Thyroid gland (tissue), 4 donors: ENCODE data around the gene MREG. TPM values are rescaled to one million over a fixed set of nuclear protein-coding genes. Genes with fewer than 3 reads are reported as not detected.
"Not testable (repeated sequence)": the region's sequence is repeated elsewhere in the genome, so short reads cannot be mapped to it uniquely, and the experiment has no call there.

Source experiments
- DNase-seq, 2 donors: peaks; one replicate each; pipeline ENCODE4 v3.0.0-alpha.2; 2019
- H3K27ac ChIP-seq, 3 donors: fragments of 200-600 bp; sonication (generic); 1 replicate in 2 of 3; 2 replicates in 1 of 3; pipeline ENCODE4 v1.5.1; 2016 to 2019; ENCODE audit warnings: mild to moderate bottlenecking in 1 of 3, moderate library complexity in 1 of 3
- H3K27me3 ChIP-seq: fragments of 200-600 bp; sonication (generic); one replicate; pipeline ENCODE4 v1.5.1; 2019
- H3K36me3 ChIP-seq, 2 donors: fragments of 200-600 bp; sonication (generic); one replicate each; pipeline ENCODE4 v1.5.1; 2016 to 2019
- H3K4me1 ChIP-seq, 2 donors: fragments of 200-600 bp; sonication (generic); one replicate each; pipeline ENCODE4 v1.5.1; 2017 to 2019
- H3K4me3 ChIP-seq, 3 donors: fragments of 200-600 bp; sonication (generic); replicated peaks in 1 of 3; 1 replicate in 2 of 3; 2 replicates in 1 of 3; pipeline ENCODE4 v1.5.1; 2016; ENCODE audit warnings: mild to moderate bottlenecking in 1 of 3
- H3K9me3 ChIP-seq: fragments of 200-600 bp; sonication (generic); one replicate; pipeline ENCODE4 v1.5.1; 2017
- POLR2A ChIP-seq, 2 donors: fragments of 450-650 bp; IDR thresholded peaks; one replicate each; pipeline ENCODE4 v1.6.1; 2017; ENCODE audit warnings: antibody characterized with exemption in 2 of 2, mild to moderate bottlenecking in 2 of 2, moderate library complexity in 1 of 2
- WGBS, 2 donors: methylation state at CpG; one replicate each; pipeline ENCODE4 v1.1.5; 2017; 5-methylcytosine and 5-hydroxymethylcytosine counted together
- intact Hi-C: fragments of 100-400 bp; cut with DNase I; formaldehyde crosslinking; loops from one replicate; pipeline ENCODE4 v1.15.1; 2023
- total RNA-seq, 4 donors: library from RNA; depleted of rRNA; stranded (reverse); fragments of >200 nt; gene quantifications; one replicate each; pipeline ENCODE4 v1.2.3, GENCODE V29; 2016
- TF ChIP-seq, protein P1 (sequence below), 6 experiments: fragments of 200-600 bp in 3 of 6; fragments of 450-650 bp in 3 of 6; sonication (generic) in 3 of 6; IDR thresholded peaks; one replicate each; pipeline ENCODE4 v1.5.1; 2016 to 2019; ENCODE audit warnings: antibody characterized with exemption in 6 of 6, mild to moderate bottlenecking in 2 of 6, inconsistent platforms in 1 of 6, moderate library complexity in 1 of 6

The MREG gene
- total RNA-seq, 4 donors from 2014 or later: 4.4 to 5.4 (median 5.2) TPM

GRCh38 chr2:215974700-215975429, 38.5 kb downstream of the MREG start:
- Histone ChIP-seq H3K36me3 (no peaks in the 10 kb centered on the region), H3K27ac (no peak overlapping the region), H3K27me3 (no peaks in the 10 kb centered on the region), H3K4me1 (no peaks in the 10 kb centered on the region), H3K9me3 (no peaks in the 10 kb centered on the region), H3K4me3 (no peak overlapping the region)
- TF ChIP-seq POLR2A (IDR thresholded peaks at IDR 0.05): no peak
- TF ChIP-seq, protein P1, sequence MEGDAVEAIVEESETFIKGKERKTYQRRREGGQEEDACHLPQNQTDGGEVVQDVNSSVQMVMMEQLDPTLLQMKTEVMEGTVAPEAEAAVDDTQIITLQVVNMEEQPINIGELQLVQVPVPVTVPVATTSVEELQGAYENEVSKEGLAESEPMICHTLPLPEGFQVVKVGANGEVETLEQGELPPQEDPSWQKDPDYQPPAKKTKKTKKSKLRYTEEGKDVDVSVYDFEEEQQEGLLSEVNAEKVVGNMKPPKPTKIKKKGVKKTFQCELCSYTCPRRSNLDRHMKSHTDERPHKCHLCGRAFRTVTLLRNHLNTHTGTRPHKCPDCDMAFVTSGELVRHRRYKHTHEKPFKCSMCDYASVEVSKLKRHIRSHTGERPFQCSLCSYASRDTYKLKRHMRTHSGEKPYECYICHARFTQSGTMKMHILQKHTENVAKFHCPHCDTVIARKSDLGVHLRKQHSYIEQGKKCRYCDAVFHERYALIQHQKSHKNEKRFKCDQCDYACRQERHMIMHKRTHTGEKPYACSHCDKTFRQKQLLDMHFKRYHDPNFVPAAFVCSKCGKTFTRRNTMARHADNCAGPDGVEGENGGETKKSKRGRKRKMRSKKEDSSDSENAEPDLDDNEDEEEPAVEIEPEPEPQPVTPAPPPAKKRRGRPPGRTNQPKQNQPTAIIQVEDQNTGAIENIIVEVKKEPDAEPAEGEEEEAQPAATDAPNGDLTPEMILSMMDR (IDR thresholded peaks at IDR 0.05): no peak
- intact Hi-C loops: no loop called here
- 89% methylated on average over 2 of the region's 2 CpGs for WGBS, 2 donors
- DNase-seq: no peak

GRCh38 chr2:215973954-215974699, 39.2 kb downstream of the MREG start:
- no peak for DNase-seq
- Histone ChIP-seq H3K27me3 (no peaks in the 10 kb centered on the region), H3K36me3 (no peaks in the 10 kb centered on the region), H3K9me3 (no peaks in the 10 kb centered on the region), H3K27ac (no peak overlapping the region), H3K4me1 (no peaks in the 10 kb centered on the region), H3K4me3 (no peak overlapping the region)
- 69 to 77% methylated on average over 6 of the region's 6 CpGs for WGBS, 2 donors
- intact Hi-C loops: no loop called here
- TF ChIP-seq, protein P1 (IDR thresholded peaks at IDR 0.05): no peak
- no peak for TF ChIP-seq POLR2A (IDR thresholded peaks at IDR 0.05)

- TF ChIP-seq POLR2A (IDR thresholded peaks at IDR 0.05): no peak
- TF ChIP-seq, protein P1 (IDR thresholded peaks at IDR 0.05): no peak
- H3K27ac ChIP-seq: no peak overlapping the region
- no peaks in the 10 kb centered on the region for H3K36me3 ChIP-seq
- WGBS, 2 donors: 57 to 63% methylated on average over 7 of the region's 7 CpGs
- no peaks in the 10 kb centered on the region for H3K9me3 ChIP-seq
- intact Hi-C loops: no loop called here
- H3K27me3 ChIP-seq: no peaks in the 10 kb centered on the region
- no peaks in the 10 kb centered on the region for H3K4me1 ChIP-seq
- no peak overlapping the region for H3K4me3 ChIP-seq
- no peak for DNase-seq
These were observed 40.1 kb downstream of the MREG start for GRCh38 chr2:215973145-215973792.

- Histone ChIP-seq H3K27ac (no peak overlapping the region), H3K4me3 (no peak overlapping the region), H3K27me3 (no peaks in the 10 kb centered on the region), H3K36me3 (no peaks in the 10 kb centered on the region), H3K9me3 (no peaks in the 10 kb centered on the region), H3K4me1 (no peaks in the 10 kb centered on the region)
- TF ChIP-seq, protein P1 (IDR thresholded peaks at IDR 0.05): no peak
- TF ChIP-seq POLR2A (IDR thresholded peaks at IDR 0.05): no peak
- no peak for DNase-seq
- whole genome bisulfite sequencing, 2 donors: 89 to 99% methylated on average over 5 of the region's 5 CpGs
- intact Hi-C loops: no loop called here
These were observed 41.7 kb downstream of the MREG start for GRCh38 chr2:215971671-215972070.

DNA sequence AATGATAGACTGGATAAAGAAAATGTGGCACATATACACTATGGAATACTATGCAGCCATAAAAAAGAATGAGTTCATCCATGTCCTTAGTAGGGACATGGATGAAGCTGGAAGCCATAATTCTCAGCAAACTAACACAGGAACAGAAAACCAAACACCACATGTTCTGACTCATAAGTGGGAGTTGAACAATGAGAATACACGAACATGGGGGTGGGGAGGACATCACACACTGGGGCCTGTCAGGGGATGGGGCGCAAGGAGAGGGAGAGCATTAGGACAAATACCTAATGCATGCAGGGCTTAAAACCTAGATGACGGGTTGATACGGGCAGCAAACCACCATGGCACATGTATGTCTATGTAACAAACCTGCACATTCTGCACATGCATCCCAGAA, 42.5 kb downstream of the MREG start:
- H3K9me3 ChIP-seq, H3K4me3 ChIP-seq, H3K27ac ChIP-seq, H3K36me3 ChIP-seq, H3K4me1 ChIP-seq, H3K27me3 ChIP-seq, intact Hi-C loops, DNase-seq: not testable (repeated sequence)
- 95% methylated on average over 4 of the region's 4 CpGs for WGBS, 2 donors
